Chondrocyte (in vitro differentiated cells): Measurements from ENCODE around the gene SPATA17. TPM values are rescaled to one million over a fixed set of nuclear protein-coding genes. Genes with fewer than 3 reads are reported as not detected.
A peak's percentile ranks its signal among the peaks of the same experiment; 100 is the strongest.

Experiments
- DNase-seq: peaks from one replicate; pipeline ENCODE4 v3.0.0; 2021; ENCODE audit warnings: mixed read lengths, low spot score
- H3K27ac Mint-ChIP-seq: one replicate; pipeline ENCODE4 v1.8.0; 2021; ENCODE audit warnings: mild to moderate bottlenecking, moderate library complexity, mixed read lengths; ENCODE audit not compliant: unreplicated experiment
- H3K27me3 Mint-ChIP-seq: 2 replicates; pipeline ENCODE4 v1.8.0; 2021; ENCODE audit warnings: low read depth, mixed read lengths
- H3K36me3 Mint-ChIP-seq: 2 replicates; pipeline ENCODE4 v1.8.0; 2021; ENCODE audit warnings: low read depth, mixed read lengths
- H3K4me1 Mint-ChIP-seq: 2 replicates; pipeline ENCODE4 v1.8.0; 2021; ENCODE audit warnings: low read depth, mild to moderate bottlenecking, mixed read lengths
- H3K4me3 Mint-ChIP-seq: one replicate; pipeline ENCODE4 v1.8.0; 2021; ENCODE audit warnings: mild to moderate bottlenecking, moderate library complexity, mixed read lengths; ENCODE audit not compliant: unreplicated experiment
- H3K9me3 Mint-ChIP-seq: 2 replicates; pipeline ENCODE4 v1.8.0; 2021; ENCODE audit warnings: low read depth, mixed read lengths
- total RNA-seq: library from RNA; stranded (reverse); gene quantifications from 3 replicates; pipeline ENCODE4 v1.2.1, GENCODE V29; 2021
- TF ChIP-seq, protein P1 (sequence below): fragments of 200-600 bp; sonication (generic); IDR thresholded peaks from 2 replicates; pipeline ENCODE4 v1.5.0; 2021; ENCODE audit warnings: antibody characterized with exemption, mild to moderate bottlenecking, moderate library complexity

Gene SPATA17
- total RNA-seq, 1 donor from 2014 or later = 0.15 TPM

DNA sequence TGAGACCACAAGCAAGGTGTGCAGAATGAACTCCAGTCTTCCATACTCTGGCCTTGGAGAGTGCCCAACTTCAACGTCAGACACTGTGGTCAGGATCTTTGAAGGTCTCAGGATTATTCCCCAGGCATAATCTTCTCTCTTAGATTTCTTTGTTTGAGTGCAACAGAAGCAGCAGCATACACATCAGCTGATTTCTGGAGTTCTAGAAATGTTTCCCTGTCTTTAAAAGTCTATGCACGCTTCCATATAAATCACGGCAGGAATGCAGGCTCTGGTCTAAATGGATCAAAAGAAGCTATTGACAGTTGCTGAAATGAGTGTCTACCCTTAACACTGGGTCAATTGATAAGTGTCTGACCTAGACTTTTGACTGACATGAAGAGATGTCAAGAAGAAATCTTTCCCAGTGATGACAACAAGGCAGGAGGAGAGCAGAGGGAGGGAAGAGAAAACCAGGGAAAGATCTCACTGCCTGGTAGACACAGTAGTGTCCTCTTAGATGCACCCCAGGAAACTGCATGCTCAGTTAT, 279.7 kb downstream of the SPATA17 start:
- Mint-ChIP-seq H3K36me3 (no peaks in the 10 kb centered on the region), H3K4me3 (no peak overlapping the region), H3K27ac (no peak overlapping the region), H3K9me3 (no peaks in the 10 kb centered on the region), H3K27me3 (peaks cover 6% of the 10 kb centered on the region), H3K4me1 (no peaks in the 10 kb centered on the region)
- no peak for DNase-seq
- TF ChIP-seq, protein P1, sequence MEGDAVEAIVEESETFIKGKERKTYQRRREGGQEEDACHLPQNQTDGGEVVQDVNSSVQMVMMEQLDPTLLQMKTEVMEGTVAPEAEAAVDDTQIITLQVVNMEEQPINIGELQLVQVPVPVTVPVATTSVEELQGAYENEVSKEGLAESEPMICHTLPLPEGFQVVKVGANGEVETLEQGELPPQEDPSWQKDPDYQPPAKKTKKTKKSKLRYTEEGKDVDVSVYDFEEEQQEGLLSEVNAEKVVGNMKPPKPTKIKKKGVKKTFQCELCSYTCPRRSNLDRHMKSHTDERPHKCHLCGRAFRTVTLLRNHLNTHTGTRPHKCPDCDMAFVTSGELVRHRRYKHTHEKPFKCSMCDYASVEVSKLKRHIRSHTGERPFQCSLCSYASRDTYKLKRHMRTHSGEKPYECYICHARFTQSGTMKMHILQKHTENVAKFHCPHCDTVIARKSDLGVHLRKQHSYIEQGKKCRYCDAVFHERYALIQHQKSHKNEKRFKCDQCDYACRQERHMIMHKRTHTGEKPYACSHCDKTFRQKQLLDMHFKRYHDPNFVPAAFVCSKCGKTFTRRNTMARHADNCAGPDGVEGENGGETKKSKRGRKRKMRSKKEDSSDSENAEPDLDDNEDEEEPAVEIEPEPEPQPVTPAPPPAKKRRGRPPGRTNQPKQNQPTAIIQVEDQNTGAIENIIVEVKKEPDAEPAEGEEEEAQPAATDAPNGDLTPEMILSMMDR = no peak

DNA sequence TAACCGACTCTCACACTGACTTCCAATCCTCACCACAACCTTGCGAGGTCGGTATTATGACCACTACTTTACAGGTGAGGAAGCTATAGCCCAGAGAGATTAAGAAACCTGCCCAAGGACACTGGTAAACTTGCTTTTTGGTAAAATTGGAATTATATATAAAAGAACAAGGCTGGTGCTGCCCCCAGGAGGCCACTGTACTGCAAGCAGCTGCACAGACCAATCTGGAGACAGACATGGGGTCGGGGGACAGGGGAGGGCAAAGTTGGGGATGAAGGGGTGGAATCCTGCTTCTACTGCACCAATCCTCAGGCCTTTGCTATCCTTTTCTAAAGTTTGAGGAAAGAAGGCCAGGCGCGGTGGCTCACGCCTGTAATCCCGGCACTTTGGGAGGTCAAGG, 280.8 kb downstream of the SPATA17 start:
- no peaks in the 10 kb centered on the region for H3K9me3 Mint-ChIP-seq
- no peaks in the 10 kb centered on the region for H3K4me1 Mint-ChIP-seq
- no peak for DNase-seq
- H3K4me3 Mint-ChIP-seq = no peak overlapping the region
- H3K27ac Mint-ChIP-seq = no peak overlapping the region
- H3K36me3 Mint-ChIP-seq = no peaks in the 10 kb centered on the region
- H3K27me3 Mint-ChIP-seq = peaks cover 6% of the 10 kb centered on the region
- TF ChIP-seq, protein P1 = peak; percentile 25

DNA sequence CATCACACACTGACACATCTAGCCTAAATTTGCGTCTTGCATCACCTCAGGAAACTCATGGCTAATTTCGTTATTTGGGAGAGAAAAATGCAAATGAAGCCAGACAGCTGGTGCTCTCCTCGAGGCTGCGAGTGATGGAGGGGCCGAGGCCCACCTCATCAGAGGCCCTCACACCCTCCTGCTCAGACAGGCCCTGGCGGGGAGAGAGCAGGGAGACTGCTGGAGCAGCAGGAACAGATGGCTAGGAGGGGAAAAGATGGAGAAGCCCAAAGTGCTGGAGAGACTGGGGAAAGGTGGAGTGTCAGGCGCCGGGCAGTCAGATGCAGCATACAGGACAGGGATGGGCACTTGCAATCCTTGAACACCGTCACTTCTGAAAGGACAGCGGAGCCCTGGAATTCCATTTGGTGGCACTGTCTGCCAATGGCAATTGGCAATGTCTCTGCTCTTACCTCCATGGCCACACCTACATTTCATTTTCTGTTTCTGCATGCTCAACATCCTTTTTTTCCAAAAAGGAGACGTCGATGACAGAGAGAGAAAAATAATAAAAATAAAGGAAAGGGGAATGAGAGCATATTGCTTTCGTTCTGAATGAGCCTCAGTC, 286.2 kb downstream of the SPATA17 start:
- TF ChIP-seq, protein P1 = no peak
- no peaks in the 10 kb centered on the region for H3K36me3 Mint-ChIP-seq
- H3K4me3 Mint-ChIP-seq = no peak overlapping the region
- peaks cover 14% of the 10 kb centered on the region for H3K27me3 Mint-ChIP-seq
- no peaks in the 10 kb centered on the region for H3K4me1 Mint-ChIP-seq
- no peak for DNase-seq
- no peak overlapping the region for H3K27ac Mint-ChIP-seq
- no peaks in the 10 kb centered on the region for H3K9me3 Mint-ChIP-seq

DNA sequence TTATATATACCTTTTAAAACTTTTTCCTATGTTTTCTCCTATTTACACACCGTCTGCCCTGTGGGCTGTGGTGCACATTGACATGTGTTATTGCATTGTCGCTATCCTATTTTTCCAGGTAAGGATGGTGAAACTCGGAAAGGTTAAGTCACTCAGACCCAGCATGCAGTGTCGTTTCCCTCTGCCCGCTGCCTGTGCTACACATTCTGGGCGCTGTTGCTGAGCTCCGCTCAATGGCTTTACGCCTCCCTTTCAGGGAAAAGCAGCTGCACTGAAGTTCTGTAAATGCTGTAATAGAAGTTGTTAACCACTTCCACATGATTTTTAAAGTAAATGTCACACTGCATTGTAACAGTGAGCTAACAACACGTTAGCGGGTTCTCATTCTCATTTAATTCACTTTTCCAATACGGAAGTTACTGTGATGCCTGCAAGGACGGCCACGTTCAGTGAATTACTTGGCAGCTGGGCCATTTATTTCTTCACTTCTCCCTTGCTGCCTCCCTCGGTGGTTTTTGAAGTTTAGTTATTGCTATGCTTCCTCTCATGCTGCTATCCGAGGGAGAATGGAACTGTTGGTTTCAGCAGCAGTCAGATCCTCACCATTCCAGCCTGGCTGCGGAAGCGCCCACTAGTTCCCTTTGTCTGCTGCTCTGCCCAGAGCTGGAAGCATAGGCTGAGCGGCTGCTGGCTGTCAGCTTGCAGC, 288.7 kb downstream of the SPATA17 start:
- DNase-seq = no peak
- Mint-ChIP-seq H3K4me1 (no peaks in the 10 kb centered on the region), H3K36me3 (no peaks in the 10 kb centered on the region), H3K27ac (no peak overlapping the region), H3K4me3 (no peak overlapping the region), H3K27me3 (peaks cover 22% of the 10 kb centered on the region), H3K9me3 (no peaks in the 10 kb centered on the region)
- TF ChIP-seq, protein P1 = no peak

Other genes with a start within 250 kb of the SPATA17 start
- gene GPATCH2, start 254 bp upstream of the SPATA17 start, total RNA-seq = 9.5 to 20.8 TPM (median 10.4 TPM) in 3 replicates